OCI-LY3 (cell line): Measurements from ENCODE around the gene PTDSS2.

Source experiments
- H2AFZ ChIP-seq: fragments of 200-600, 300-600 bp; shearing (Covaris generic); 2 replicates; pipeline ENCODE4 v1.6.0; 2014; ENCODE audit warnings: antibody characterized with exemption, low read depth, low read length
- H3K27ac ChIP-seq: fragments of 200-600, 300-600 bp; sonication (generic); 2 replicates; pipeline ENCODE4 v1.5.1; 2014; ENCODE audit warnings: mild to moderate bottlenecking, low read length, moderate library complexity, mixed read lengths
- H3K27me3 ChIP-seq: fragments of 200-600, 300-600 bp; sonication (generic); 2 replicates; pipeline ENCODE4 v1.6.1; 2014; ENCODE audit warnings: low read depth, low read length, mixed read lengths
- H3K36me3 ChIP-seq: fragments of 200-600, 300-600 bp; sonication (generic); replicated peaks from 2 replicates; pipeline ENCODE3; 2014; ENCODE audit warnings: low read depth, low read length, mixed read lengths
- H3K4me1 ChIP-seq: fragments of 300-600, 200-600 bp; sonication (generic); 2 replicates; pipeline ENCODE4 v1.6.1; 2014; ENCODE audit warnings: low read length, mixed read lengths
- H3K4me2 ChIP-seq: fragments of 200-600, 300-600 bp; sonication (generic); 2 replicates; pipeline ENCODE4 v1.6.1; 2014; ENCODE audit warnings: low read length, mixed read lengths
- H3K4me3 ChIP-seq: fragments of 300-600, 200-600 bp; sonication (generic); 2 replicates; pipeline ENCODE4 v1.5.1; 2014; ENCODE audit warnings: antibody characterized with exemption, mild to moderate bottlenecking, low read length, moderate library complexity
- H3K79me2 ChIP-seq: fragments of 300-600, 200-600 bp; shearing (Covaris generic); 2 replicates; pipeline ENCODE4 v1.6.1; 2014; ENCODE audit warnings: mild to moderate bottlenecking, low read length, mixed read lengths
- H3K9ac ChIP-seq: fragments of 300-600, 200-600 bp; shearing (Covaris generic); 2 replicates; pipeline ENCODE4 v1.6.0; 2014; ENCODE audit warnings: mild to moderate bottlenecking, low read length, moderate library complexity
- H3K9me3 ChIP-seq: fragments of 200-600, 300-600 bp; shearing (Covaris generic); 2 replicates; pipeline ENCODE4 v1.6.1; 2014; ENCODE audit warnings: low read length, mixed read lengths; ENCODE audit not compliant: insufficient read depth
- H4K20me1 ChIP-seq: fragments of 200-600, 300-600 bp; sonication (generic); 2 replicates; pipeline ENCODE4 v1.6.1; 2016; ENCODE audit warnings: low read length, mixed read lengths; ENCODE audit not compliant: insufficient read depth
- CTCF ChIP-seq: fragments of 200-600, 300-600 bp; sonication (generic); IDR thresholded peaks from 2 replicates; pipeline ENCODE4 v1.5.1; 2014; ENCODE audit warnings: antibody characterized with exemption, low read length, low read depth
- EZH2phosphoT487 ChIP-seq: fragments of 200-600 bp; shearing (Covaris generic); IDR thresholded peaks from 2 replicates; pipeline ENCODE4 v1.6.1; 2018; ENCODE audit warnings: antibody characterized with exemption, mixed run types, low read depth

PTDSS2 gene

GRCh38 chr11:440065-441042 lies 9.7 kb upstream of the PTDSS2 start:
- no peaks in the 10 kb centered on the region for H3K9me3 ChIP-seq
- no peaks in the 10 kb centered on the region for H3K36me3 ChIP-seq
- H3K27ac ChIP-seq: no peak overlapping the region
- H2AFZ ChIP-seq: no peak overlapping the region
- no peaks in the 10 kb centered on the region for H3K79me2 ChIP-seq
- peaks cover 8% of the 10 kb centered on the region for H3K4me1 ChIP-seq
- H3K27me3 ChIP-seq: no peaks in the 10 kb centered on the region
- no peak overlapping the region for H3K9ac ChIP-seq
- H3K4me3 ChIP-seq: peak overlapping the region; percentile 82; the same call in 1 of the 2 replicates
- TF ChIP-seq EZH2phosphoT487: no peak
- TF ChIP-seq CTCF: no peak; the same call in 1 of the 2 replicates
- peak overlapping the region; percentile 85 for H3K4me2 ChIP-seq
- H4K20me1 ChIP-seq: no peaks in the 10 kb centered on the region

GRCh38 chr11:441043-441417 lies 9.0 kb upstream of the PTDSS2 start:
- H3K4me3 ChIP-seq: peak overlapping the region; percentile 82
- peak overlapping the region; percentile 71 for H3K9ac ChIP-seq
- H3K4me1 ChIP-seq: peaks cover 8% of the 10 kb centered on the region
- H3K4me2 ChIP-seq: peak overlapping the region; percentile 85
- H4K20me1 ChIP-seq: no peaks in the 10 kb centered on the region
- no peak for TF ChIP-seq EZH2phosphoT487
- H3K27me3 ChIP-seq: no peaks in the 10 kb centered on the region
- no peaks in the 10 kb centered on the region for H3K9me3 ChIP-seq
- no peak overlapping the region for H2AFZ ChIP-seq
- H3K79me2 ChIP-seq: no peaks in the 10 kb centered on the region
- H3K27ac ChIP-seq: no peak overlapping the region
- no peaks in the 10 kb centered on the region for H3K36me3 ChIP-seq

GRCh38 chr11:441418-442274 lies 8.4 kb upstream of the PTDSS2 start, which contains the start of gene ANO9:
TSS of gene ANO9 (minus strand) at chr11:442011. CDS start at chr11:441926, 85 bp downstream.
- Histone ChIP-seq H4K20me1 (no peaks in the 10 kb centered on the region), H3K4me2 (peak within 1 kb of the TSS; percentile 85), H3K79me2 (no peaks in the 10 kb centered on the region), H3K4me3 (peak within 1 kb of the TSS; percentile 82), H3K27ac (no peak within 1 kb of the TSS), H3K36me3 (no peaks in the 10 kb centered on the region), H3K9ac (peak within 1 kb of the TSS; percentile 71), H2AFZ (0 out of 2 replicates have a peak within 1 kb of the TSS, but pooled peaks have one; percentile 47), H3K27me3 (no peaks in the 10 kb centered on the region), H3K4me1 (peaks cover 8% of the 10 kb centered on the region), H3K9me3 (no peaks in the 10 kb centered on the region)
- TF ChIP-seq CTCF (no peak), EZH2phosphoT487 (no peak)

- Histone ChIP-seq H3K9me3 (no peaks in the 10 kb centered on the region), H3K4me2 (no peak overlapping the region), H3K79me2 (no peaks in the 10 kb centered on the region), H3K4me3 (no peak overlapping the region), H3K4me1 (peaks cover 8% of the 10 kb centered on the region), H4K20me1 (no peaks in the 10 kb centered on the region), H3K27me3 (no peaks in the 10 kb centered on the region), H3K9ac (no peak overlapping the region), H3K36me3 (no peaks in the 10 kb centered on the region), H2AFZ (no peak overlapping the region), H3K27ac (no peak overlapping the region)
- no peak for TF ChIP-seq CTCF
- TF ChIP-seq EZH2phosphoT487: no peak
Observed at GRCh38 chr11:442611-443081, 7.4 kb upstream of the PTDSS2 start.
